ENCODE measurements around the gene RABGAP1.
A peak's percentile ranks its signal among the peaks of the same experiment; 100 is the strongest.
"Not testable (repeated sequence)": the region's sequence is repeated elsewhere in the genome, so short reads cannot be mapped to it uniquely, and the experiment has no call there.

Gene RABGAP1

GRCh38 chr9:122940749-122941581 is at the start of gene RABGAP1:
TSS of gene RABGAP1 (plus strand) at chr9:122941020. CDS start at chr9:122957060, 16,040 bp downstream.
- DNase-seq (ENCODE audit: low read depth) = peak; percentile 98

DNA sequence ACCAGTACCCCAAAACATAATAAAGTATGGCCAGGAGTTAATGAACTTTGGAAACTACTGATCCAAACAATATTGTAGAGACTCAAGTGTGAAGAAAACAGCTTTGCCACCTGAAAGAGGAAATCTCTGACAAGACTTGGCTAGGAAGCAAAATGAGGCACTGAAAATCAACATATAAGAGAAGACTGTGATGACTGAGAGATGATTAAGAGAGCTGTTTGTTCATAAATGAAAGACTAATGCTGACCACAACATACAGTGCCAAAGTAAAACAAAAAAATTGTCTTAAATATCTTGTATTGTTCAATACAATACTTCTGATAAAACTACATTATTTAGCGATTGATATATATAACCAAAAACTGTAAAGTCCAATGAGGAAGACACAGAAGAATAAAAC is 42.9 kb upstream of the RABGAP1 start:
- no peak for DNase-seq (ENCODE audit: low read depth)

- no peak for DNase-seq (ENCODE audit: low read depth)
Measured at GRCh38 chr9:122900791-122901190, 40.0 kb upstream of the RABGAP1 start.

- peak; percentile 5 for DNase-seq (ENCODE audit: low read depth)
Measured at GRCh38 chr9:122904466-122904822, 36.4 kb upstream of the RABGAP1 start.

DNA sequence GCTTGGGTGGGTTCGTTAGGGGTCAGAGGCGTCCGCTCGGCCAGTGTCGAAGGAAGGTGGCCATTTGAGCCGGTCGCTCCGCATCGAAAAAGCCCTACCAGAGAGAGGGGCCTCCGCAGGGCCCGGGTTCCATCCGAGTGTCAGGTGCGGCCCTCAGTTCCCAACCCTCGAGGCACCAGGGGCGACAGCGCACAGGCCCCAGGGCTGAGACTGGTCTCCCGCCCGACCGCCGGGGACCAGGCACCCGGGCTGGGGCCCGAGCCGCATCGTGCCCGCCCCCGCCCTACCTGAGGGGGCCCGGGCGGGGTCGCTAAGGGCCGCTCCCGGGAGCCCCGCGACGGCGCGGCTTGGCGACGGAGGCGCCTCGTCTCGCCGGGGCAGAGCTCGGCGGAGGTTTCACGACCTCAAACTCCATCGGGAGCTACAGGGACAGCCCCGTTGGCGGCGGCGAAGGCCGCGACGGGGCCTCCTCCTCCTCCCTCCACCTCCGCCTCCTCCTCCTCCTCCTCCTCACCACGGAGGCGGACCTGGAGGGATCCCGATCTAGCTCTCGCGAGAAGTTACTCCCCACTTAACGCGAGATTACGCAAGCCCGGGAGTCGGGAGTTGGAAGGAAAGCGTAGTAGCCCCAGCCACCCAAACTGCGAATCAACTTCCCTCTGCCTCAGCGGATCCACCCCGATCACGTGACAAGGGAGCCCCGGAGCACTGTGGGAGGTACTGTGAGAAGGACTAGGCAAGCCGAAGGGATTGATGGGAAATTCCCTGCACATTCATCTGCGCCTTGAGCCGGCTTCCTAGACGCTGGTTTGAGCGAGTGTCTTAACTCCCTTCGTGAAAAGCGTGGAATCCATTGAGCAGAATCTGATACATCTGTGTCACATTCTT is 35.8 kb upstream of the RABGAP1 start, which contains the start of gene RC3H2:
Gene RC3H2 (minus strand): TSS at position 537 of the 888 bp plus-strand sequence. CDS start 7,850 bp downstream, outside the sequence.
- DNase-seq (ENCODE audit: low read depth) = peak; percentile 93

DNA sequence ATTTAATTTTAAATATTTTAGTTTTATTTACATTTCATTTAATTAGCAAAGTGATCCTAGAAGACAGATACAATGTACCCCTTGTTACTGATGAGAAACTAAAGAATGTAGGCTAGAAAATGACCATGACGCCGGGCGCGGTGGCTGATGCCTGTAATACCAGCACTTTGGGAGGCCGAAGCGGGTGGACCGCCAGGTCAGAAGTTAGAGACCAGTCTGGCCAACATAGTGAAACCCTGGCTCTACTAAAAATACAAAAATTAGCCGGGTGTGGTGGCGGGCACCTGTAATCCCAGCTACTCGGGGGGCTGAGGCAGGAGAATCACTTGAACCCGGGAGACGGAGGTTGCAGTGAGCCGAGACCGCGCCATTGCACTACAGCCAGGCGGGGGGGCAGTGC is 34.7 kb upstream of the RABGAP1 start:
- not testable (repeated sequence) for DNase-seq (ENCODE audit: low read depth)

GRCh38 chr9:122912671-122912963 is 28.2 kb upstream of the RABGAP1 start:
- DNase-seq (ENCODE audit: low read depth) = no peak

- DNase-seq (ENCODE audit: low read depth) = peak; percentile 52
Measured at GRCh38 chr9:122912964-122913673, 27.7 kb upstream of the RABGAP1 start, which contains the start of gene ZBTB6. TSS of gene ZBTB6 (minus strand) at chr9:122913323. CDS start at chr9:122912072, 1,251 bp downstream.

- DNase-seq (ENCODE audit: low read depth) = no peak
Measured at GRCh38 chr9:122918310-122918709, 22.5 kb upstream of the RABGAP1 start.

- no peak for DNase-seq (ENCODE audit: low read depth)
Measured at GRCh38 chr9:122922713-122923112, 18.1 kb upstream of the RABGAP1 start.

GRCh38 chr9:122923947-122924346 is 16.9 kb upstream of the RABGAP1 start:
- DNase-seq (ENCODE audit: low read depth) = no peak

DNA sequence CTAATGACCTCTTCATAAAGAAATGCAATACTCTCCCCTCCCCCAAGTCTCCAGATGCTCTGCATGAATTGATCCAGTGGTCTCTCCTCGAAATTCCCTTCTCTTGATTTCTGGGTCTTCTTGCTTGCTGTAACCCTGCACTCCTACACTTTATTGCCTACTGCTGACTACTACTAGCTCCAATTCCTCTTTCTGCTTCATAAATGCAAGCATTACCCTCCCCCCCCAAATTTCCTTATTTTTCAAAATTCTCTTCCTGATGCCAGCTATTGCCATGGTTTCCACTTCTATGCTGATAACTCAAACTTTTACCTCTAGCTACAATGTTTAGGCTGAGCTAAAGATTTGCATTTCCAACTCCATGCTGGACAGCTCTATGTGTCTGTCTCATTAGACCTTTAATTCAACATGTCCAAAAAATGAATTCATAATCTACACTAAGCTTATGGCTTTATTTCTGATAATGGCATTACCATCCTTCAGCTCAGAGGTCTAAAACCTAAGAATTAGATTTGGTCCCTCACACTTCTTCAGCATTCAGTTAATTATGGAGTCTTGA is 10.9 kb upstream of the RABGAP1 start:
- no peak for DNase-seq (ENCODE audit: low read depth)

DNA sequence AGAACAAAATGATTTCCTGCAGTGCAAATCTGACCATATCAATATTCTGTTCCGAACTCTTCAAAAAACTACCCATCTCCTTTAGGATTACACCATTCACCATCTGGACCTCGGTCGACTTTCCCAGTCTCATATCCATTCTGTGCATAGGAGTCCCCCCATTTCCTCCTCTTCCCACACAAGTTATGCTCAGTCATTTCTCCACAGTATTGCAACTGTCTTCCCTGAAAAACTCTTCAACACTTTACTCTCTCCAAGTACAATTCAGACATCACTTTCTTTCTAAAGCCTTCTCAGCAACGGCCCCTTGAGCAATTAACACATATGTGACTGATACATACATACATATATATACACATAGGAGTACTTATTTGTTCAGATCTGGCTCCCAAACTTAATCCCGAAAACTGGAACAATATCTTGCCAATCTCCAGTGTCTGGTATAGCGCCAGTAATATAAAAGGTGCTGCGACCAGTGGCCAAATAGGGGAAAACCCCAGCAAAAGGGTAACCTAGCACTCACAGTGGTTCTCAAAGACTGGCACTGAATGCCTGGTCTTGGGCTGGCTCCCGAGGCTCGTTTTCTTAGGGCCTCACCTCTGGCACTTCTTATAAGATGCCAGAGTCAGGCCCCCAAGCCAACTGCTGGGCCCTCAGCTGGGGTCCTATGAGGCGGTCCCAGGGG is 10.1 kb upstream of the RABGAP1 start:
- DNase-seq (ENCODE audit: low read depth) = no peak

- DNase-seq (ENCODE audit: low read depth) = peak; percentile 84
Measured at GRCh38 chr9:122931226-122932121, 9.3 kb upstream of the RABGAP1 start, which contains the start of gene ZBTB26. TSS of gene ZBTB26 (minus strand) at chr9:122931512. CDS start at chr9:122919934, 11,578 bp downstream.

DNA sequence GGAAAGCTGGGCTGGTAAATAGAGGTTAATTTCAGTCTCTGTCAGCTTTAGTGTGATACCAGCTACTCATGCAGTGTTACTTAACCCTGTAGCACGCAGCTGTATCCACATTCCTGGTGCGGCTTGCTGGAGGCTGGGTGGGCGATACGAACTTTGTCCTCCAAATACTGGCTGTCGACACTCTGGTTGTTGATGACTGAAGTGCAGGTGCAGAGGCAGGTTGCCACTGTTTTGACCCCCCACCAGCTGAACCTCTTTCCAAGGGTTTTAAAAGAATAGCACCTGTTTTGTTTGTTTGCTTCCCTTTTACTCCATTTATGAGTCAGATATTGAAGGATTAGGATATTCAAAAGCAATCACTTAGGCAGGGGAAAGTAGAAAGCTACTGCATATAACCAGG is 4.4 kb upstream of the RABGAP1 start:
- no peak for DNase-seq (ENCODE audit: low read depth)

GRCh38 chr9:122936883-122937282 is 3.9 kb upstream of the RABGAP1 start:
- no peak for DNase-seq (ENCODE audit: low read depth)

DNA sequence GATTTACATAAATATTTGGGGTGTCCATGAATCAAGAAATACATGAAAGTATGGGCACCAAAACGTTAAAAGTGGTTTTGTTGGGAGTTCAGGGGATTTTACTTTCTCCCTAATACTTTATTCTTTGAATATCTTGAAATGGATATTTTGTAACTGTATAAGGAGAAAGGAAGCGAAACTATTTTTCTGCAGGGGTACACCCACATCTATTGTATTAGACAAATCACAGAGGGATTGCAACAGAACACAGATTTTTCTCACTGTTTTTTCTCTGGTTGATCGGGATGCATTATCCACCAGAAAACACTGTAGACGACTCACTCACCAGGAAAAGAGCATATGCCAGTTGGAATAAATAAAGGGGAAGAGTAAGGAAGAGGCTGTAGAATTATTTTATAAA is 1.2 kb upstream of the RABGAP1 start:
- no peak for DNase-seq (ENCODE audit: low read depth)

DNA sequence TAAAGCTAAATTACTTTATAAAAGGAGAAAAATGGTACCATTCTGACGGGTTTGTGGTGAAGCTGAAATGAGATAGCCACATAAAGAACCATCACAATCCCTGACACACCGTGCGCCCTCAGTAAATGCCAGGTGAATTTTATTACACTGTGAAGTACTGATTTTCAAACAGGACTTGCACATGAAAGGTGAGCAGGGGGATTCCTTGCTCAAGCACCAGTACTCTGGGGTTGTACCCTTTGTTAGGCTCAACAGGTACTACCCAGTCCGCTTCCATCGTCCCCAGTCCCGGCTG is 419 bp upstream of the RABGAP1 start:
- no peak for DNase-seq (ENCODE audit: low read depth)

GRCh38 chr9:122941582-122942234 is 888 bp downstream of the RABGAP1 start:
- DNase-seq (ENCODE audit: low read depth) = no peak
